ENCODE results near the gene TTL.
A peak's percentile ranks its signal among the peaks of the same experiment; 100 is the strongest.
"Not testable (repeated sequence)": the region's sequence is repeated elsewhere in the genome, so short reads cannot be mapped to it uniquely, and the experiment has no call there.

TTL gene

DNA sequence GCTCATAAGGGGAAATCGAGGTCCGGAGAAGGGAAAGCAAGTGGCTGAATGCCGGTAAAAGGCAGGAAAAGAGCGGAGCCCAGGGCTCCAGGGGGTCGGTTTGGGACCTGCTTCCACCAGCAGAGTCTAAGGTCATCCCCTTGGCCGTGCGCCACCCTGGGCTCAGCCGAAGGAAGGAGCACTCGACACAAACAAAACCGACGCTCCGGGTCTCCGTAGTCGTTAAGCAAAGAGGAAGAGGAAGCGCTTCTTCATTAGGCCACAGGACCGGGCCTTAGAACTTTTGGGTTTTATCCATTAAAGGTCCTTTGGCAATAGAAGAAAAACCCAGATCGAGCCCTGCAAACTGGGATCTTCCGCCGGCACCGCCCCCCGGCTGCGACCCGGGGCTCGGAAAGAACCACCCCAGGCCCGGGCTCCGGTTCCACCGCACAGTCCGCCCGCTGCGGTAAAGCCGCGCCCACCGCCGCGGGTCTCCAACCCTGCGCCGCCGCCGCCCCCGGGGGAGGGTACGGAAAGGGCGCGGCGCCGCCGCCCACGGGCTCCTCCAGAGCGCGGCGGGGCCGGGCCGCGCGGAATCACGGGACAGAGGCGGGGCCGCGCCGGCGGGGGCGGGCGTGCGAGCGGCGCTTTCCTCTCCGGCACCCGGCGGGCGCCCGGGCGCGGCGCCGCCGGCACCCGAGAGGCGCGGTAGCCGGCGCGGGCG is at the start of gene TTL:
TTL (plus strand) TSS at position 629 of the 706 bp plus-strand sequence. CDS start 189 bp downstream, outside the sequence.
- peak; percentile 70 for DNase-seq

DNA sequence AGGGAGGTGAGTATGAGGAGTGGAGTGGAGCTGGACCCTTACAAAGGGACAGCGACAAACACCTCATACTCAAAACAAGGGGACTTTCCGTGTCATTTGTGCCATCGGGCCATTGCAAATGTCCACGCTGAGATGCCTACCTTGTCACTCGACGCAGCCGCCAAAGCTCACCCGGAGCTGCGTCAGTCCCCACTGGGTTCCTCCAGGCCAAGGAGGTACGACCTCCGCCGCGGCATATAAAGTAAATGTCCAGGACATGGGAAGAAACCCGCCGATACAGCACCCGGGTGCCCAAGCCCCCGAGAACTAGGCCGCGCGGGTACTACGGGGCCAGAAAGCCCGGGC is 49.6 kb upstream of the TTL start:
- DNase-seq: not testable (repeated sequence)

DNA sequence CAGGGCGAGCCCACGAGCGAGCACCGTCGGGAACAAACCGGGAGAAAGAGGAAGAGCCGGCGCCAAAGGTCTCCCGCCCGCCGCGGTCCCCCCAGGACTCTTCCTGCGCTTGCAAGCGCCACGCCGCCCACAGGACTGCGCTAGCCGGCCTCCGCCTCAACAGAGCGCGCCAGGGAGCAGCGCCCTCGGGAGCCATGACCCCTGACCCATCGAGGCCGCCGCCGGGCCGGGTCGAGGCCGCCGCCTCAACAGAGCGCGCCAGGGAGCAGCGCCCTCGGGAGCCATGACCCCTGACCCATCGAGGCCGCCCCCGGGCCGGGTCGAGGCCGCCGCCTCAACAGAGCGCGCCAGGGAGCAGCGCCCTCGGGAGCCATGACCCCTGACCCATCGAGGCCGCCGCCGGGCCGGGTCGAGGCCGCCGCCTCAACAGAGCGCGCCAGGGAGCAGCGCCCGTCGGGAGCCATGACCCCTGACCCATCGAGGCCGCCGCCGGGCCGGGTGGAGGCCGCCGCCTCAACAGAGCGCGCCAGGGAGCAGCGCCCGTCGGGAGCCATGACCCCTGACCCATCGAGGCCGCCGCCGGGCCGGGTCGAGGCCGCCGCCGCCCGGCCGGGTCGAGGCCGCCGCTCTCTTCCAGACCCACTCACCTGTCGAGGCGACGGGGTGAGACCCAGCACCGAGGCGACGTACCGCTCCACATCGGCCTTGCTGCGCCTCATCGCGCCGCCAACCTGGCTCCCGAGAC is 49.0 kb upstream of the TTL start:
- DNase-seq: peak; percentile 9

DNA sequence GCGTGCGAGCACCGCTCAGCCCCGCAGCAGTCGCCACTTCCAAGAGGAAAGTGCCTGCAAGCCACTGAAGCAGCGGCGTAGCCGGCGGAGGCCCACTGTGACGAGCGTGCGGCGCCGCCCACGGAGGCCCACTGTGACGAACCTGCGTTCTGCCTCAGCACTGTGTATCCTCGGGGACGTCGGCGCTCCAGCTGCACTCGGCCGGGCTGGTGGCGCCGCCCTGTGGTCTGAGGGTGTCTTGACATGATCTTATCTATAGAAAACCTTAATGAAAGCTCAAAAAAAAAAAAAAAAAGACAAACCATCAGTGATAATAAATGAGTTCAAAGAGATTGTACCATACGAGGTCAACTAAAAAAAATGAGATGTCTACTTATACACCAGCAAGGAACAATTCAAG is 48.5 kb upstream of the TTL start, which contains the start of gene RGPD8:
RGPD8 (minus strand) TSS at position 166 of the 400 bp plus-strand sequence. CDS start 192 bp downstream, outside the sequence.
- DNase-seq: peak; percentile 75

DNA sequence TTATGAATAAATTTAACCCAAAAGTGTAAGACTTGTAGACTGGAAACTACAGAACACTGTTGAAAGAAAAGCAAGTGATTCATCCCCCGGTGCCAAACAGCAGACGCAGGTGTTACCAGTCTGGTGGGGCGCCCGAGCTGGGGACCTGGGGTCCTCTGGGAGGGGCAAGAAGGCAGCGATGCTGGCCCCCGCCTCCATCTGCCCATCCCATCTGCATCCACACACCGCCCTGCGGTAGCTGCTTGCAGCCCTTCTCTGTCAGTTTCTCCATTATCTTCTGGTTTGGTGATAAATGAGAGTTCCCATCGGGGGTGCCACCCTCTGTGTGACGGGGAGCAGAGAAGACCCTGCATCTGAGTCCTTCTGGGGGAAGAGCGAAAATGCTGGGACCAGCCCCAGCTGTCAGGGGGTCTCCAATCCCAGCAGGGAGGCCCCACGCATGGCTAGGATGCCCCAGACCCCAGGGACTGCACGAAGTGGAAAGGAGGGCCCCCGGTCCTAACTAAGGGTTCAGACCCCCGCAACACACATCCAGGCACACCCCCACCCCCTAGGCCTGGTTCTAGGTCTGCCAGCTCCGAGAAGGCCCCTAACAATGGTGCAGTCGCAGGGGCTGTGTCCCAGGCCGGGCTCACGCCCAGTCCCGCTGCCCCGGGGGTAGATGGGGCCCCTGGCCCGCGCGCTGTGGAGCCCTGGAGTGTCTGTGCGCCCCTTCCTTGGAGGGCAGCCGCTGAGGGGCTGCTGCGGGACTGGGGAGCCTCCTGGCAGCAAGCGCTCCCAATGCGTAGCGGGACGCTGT is 47.8 kb upstream of the TTL start:
- no peak for DNase-seq

DNA sequence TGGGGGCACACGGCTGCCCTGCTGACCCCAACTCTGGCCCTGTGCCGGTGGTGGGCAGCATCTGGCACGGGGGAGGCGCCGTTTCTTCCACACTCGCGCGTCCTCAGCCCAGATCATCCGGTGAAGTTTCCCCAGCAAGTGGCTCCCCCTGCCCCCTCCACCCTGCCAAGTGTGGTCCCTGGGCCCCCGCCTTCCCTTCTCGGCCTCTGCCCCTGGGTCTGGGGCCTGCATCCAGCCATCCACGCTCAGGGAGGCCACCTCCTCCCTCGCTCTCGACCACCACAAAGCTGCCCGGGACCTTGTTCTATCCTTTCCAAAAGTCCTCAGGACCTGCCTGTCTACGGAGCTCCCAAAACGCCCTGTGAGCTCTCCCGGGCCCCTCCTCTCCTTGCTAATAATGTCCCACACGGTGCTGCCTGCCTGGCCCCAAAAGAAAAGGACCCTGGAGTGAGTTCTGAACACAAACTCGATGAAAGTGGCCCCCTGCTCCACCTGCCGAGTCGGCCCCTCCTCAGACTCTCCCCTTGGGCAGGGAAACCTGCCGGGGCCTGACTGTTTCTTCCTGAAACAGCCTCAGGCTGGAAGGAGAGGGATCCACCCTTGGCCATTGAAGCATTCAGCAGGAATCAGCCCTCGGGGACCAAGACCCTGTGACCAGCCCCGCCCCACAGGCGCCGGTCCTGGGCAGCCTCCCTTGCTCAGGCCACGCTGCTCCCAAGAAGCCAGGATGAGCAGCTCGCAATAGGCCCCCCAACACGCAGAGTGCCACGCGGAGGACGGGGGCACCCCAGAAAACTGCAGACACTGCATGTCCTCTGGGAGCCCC is 46.9 kb upstream of the TTL start:
- not testable (repeated sequence) for DNase-seq

DNA sequence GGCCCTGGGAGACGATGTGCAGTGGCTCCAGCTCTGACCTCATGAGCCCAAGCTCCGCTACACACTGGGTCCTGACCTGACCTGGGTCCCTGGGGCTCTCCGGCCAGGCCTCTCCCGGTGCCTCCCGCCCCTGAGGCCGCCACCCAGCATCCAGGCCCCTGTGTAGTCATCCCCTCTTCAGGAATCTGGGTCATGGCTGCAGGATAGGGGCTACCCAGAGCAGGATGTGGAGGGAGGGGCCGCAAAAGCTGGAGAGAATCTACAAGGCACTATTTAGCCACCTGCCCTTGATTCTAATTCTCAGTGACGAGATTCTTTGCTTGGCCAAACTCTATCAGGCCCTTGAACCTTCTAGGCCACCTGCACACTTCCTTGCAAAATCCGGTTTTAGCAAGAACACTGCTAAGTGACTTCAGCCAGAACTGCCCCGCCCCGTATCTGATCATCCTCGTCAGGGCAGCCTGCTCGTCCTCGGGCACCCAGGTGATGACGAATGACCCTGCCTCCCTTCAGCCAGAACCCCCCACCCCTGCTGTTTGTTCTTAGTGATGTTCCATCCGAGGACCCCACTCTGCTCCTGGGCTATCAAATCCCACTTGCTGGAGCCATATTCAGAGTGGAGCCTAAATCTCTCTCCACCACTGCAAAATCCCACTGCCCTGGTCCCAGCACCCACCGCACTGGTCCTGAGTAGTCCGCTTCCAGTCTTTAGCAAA is 46.1 kb upstream of the TTL start:
- not testable (repeated sequence) for DNase-seq

DNA sequence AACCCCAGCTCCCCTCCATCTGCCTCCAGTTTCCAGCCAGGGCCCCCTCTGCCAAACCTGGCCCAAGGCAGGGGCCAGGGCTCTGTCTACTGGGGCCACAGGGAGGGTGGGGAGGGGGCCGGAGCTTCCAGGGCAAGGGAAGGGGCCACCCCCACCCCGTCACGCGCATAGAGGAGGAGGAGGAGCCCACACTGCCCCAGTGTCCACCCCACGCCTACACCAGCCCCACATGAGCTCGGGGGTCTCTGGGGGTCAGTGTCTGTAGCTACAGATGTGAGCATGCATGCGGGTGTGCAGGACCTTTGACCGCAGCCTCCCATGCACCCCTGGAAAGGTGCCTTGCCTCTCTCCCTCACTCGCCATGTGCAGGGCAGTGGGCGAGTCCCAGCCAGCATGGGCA is 45.0 kb upstream of the TTL start:
- DNase-seq: not testable (repeated sequence)

DNA sequence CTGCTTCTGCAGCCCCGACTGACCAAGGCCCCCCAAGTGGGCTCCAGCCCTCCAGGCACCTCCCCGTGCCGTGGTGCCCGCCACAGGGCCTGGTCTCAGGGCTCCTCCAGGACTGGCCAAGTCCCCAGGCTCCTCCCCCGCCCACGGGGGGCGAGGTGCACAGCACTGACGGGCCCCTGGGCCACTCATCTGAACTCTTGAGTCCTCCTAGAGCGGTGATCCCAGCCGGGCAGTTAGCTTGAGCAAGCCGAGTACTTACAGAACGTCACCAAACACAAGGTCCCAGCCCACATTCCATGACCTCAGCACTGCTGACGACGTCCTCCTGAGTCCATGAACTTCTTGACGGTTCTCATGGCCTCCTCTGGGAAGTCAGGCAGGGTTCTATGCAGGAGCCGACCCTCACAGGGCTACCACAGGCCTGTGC is 44.5 kb upstream of the TTL start:
- DNase-seq: not testable (repeated sequence)

DNA sequence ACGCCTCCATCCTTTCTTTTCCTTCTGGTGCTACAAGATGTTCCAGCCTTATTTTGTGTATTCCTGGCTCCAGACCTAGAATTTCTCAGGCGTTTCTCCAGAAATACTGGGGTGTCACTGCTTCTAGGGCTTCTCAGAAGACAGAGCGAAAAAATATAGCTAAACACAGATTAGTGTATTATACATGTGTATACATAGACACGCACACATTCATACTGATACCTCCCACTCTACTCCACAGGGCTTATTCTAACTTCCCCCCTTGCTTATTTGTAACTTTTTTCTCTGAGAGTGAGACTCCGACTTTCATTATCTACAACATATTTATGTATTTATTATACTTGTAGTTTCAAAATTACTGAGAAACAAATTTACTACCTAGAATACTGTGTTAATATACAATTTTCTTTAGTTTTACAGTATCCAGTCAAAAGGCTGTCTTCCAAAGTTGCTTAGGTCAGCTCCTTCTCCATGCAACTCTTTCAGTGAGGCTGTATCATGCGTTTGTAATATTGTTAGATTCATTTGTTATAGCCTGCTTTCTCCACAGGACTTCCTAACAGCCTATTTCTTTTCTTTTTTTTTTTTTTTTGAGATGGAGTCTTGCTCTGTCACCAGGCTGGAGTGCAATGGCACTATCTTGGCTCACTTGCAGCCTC is 43.2 kb upstream of the TTL start:
- DNase-seq: not testable (repeated sequence)

DNA sequence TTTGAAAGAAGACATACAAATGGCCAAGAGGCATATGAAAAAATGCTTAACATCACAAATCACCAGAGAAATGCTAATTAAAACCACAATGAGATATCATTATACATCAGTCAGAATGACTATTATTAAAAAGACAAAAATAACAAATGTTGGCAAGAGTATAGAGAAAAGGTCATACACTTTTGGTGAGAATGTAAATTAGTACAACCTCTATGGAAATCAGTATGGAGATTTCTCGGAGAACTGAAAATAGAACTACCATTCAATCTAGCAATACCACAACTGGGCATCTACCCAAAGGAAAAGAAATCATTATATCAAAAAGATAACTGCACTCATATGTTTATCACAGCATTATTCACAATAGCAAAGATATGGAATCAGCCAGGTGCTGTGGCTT is 37.7 kb upstream of the TTL start:
- DNase-seq: not testable (repeated sequence)

DNA sequence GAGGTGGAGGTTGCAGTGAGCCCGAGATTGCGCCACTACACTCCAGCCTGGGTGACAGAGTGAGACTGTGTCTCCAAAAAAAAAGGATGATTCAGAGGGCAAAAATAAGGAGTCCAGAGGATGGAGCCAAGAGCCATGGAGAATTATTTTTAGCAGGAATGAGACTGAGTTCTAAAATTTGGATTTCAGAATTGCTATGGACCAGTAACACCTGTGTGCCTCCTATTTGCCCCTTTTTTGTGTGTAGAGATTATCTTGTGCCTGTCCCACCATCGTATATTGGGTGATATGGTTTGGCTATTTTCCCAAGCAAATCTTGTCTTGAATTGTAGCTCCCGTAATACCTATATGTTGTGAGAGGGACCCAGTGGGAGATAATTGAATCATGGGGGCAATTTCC is 32.1 kb upstream of the TTL start:
- no peak for DNase-seq

DNA sequence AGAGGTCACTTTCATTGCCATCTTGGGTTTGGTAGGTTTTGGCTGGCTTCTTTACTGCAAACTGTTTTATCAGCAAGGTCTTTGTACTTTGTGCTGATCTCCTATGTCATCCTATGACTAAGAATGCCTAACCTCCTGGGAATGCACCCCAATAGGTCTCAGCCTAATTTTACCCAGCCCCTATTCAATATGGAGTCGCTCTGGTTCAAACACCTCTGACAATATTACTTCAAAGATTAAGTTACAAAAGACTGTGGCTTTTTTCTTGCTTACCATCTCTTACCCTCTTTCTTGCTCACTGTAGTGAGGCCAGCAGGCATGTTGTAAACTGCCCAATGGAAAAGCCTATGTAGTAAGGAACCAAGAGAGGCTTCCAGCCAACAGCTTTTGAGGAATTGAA is 30.6 kb upstream of the TTL start:
- DNase-seq: no peak

DNA sequence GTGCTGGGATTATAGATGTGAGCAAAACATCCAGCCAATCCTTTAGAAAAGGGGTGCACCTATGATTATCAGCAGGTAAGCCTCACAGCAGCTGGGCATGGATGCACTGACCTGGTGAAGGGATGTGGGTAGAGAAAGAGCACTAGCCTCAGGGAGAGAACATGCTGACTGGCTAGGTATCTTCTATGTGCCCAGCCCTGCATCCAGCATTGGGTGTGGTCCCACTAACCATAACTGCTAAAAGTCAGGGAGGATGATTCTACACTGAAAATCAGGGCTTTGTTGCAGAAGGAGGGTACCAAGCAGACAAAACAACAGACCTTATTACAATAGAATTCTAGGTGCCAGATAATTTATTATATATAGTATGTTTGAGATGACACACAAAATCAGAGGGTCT is 27.4 kb upstream of the TTL start:
- no peak for DNase-seq

DNA sequence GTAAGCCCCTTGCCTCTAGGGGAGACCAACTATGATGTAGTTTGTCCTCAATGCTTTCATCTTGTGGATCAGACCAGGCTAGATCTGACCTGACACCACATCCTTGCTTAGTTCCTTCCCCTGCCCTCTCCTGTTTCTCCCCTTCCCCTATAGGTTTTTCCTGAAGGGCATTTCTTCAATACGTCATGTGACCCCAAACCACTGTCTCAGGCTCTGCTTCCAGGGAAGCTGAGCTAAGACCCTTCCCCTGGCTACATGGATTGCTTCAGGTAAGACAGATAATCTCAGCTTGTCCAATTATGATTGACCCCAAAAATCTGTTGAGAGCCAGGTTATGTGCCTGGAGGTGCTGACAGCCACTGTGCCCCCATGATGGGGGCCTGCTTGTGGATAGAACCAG is 22.6 kb upstream of the TTL start:
- no peak for DNase-seq

DNA sequence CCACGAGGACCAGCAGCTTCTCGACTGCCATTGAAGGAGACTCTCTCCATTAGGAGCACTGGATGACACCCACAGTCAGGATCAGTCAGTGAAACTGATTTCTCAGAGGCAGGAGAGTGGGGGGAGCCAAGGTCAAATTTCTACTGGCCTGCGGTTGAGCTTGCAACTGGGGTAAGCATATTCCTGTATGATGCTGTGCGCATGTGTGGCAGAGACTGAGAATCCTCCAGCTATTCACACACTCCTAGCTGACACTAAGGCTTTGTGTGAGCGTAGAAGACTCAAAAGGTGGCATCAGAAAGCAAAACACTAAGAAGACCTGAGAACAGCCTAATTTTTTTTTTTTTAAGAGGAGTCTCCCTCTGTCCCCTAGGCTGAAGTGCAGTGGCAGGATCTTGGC is 19.8 kb upstream of the TTL start:
- DNase-seq: no peak

DNA sequence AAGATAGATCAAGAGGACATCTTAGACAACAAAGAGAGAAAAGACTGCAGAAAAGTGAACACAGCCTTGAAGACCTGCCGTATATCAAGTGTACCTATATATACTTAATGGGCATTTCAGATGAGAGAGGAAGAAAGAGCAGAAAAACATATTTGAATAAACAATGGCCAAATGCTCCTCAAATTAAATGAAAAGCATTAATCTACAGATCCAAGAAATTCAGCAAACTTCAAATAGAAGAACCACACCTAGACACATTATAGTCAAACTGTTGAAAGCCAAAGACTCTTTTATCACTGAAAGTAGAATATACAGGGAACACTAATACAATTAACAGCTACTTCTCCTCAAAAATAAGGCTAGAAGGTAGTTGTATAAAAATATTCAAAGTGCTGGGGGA is 18.7 kb upstream of the TTL start:
- no peak for DNase-seq

DNA sequence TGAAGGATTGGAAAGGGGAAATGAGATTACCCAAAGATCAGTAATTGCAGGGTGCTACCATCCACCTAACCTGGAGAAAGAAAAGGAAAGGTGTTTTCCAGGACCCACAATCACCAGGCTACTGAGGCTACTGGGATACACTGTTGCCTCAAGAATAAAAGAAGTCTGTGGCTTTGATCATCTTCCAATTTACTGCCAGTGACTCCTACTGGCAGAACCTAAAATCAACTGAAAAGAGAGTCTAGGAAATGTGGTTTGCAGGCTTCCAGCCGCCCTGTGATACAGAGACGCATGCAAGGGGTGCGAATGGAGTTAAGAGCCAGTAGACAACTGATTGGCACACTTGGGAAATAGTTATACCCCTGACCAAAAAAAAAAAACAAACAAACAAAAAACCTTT is 16.6 kb upstream of the TTL start:
- DNase-seq: no peak

DNA sequence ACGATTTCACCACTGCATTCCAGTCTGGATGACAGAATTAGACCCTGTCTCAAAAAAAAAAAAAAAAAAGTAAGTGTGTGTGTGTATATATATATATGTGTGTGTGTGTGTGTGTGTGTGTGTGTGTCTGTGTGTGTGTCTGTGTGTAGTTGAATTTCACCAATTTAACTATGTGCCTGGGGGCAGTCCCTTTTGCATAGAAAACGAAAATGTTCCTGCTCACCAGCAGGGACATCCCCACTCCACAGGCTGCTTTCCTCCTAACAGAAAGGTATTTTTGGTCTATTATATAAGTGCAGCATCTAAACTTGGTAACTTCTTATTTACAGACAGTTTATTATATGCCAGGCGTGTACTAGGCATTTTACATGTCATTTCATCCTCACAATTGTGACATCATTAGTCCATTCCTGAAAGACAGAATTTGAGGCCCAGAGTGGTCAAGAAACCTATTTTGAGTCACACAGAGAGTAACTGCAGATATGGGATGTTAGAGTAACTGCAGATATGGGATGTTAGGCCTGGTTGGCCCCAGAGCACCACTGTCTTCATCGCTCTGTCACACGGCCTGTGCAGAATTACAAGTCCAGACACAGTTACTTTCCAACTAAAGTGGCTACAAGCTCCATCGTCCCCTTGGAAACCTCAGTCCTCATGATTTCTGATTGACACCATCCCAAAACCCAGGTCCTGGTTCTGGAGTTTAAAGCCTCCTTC is 9.3 kb upstream of the TTL start:
- DNase-seq: no peak

DNA sequence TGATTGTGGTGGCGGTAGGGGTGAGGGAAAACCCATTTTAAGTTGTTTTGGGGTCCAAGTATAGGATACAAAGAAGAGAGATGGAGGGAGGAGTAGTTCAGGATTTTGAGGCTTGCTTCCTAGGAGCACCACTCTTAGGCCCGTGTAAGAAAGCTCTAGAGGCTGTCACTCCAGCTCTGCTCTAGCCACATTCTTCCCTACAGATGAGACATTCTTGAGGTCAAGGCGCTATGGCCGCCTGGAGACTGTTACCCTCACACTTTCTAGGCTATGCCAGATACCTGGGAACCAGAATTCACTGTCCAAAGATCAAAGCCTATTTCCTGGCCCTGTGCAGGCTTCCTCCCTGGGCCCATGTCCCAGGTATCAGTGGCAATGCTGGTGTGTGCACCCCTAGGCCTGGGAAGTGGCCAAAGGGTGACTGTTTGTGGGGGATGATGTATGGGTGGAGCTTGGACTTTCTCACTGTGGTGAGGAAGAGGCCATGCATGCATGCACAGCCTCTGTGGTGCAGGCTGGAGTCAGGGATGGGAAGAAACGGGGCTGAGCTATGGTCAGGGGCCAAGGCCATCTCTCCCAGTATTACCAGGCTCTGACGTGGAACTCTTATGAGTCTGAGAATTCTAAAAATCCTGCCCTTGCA is 7.0 kb upstream of the TTL start:
- DNase-seq: no peak
